Measurements from ENCODE around the gene PACRG.

The PACRG gene

GRCh38 chr6:163255265-163255664 is 527.5 kb downstream of the PACRG start:
- DNase-seq: no peak

GRCh38 chr6:163259689-163260088 is 531.9 kb downstream of the PACRG start:
- no peak for DNase-seq

GRCh38 chr6:163260111-163260895 is 532.5 kb downstream of the PACRG start:
- no peak for DNase-seq

DNA sequence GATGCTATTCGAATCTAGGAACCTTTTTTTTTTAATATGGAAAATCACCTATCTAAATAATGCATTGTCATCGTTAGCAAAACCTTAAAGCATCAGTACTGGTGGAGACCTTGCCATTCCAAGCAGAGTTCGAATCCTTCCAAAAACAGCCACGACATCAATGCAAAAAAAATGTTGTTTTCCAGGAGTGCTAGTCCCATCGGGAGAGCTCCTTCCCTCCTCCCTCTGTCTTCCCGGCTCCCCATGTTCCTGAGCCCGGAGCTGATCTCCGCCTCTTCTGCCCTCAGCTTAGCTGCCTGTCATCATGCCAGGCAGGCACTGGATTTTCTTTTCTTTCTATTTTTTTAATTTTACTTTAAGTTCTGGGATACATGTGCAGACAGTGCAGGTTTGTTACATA is 533.1 kb downstream of the PACRG start:
- DNase-seq: no peak

DNA sequence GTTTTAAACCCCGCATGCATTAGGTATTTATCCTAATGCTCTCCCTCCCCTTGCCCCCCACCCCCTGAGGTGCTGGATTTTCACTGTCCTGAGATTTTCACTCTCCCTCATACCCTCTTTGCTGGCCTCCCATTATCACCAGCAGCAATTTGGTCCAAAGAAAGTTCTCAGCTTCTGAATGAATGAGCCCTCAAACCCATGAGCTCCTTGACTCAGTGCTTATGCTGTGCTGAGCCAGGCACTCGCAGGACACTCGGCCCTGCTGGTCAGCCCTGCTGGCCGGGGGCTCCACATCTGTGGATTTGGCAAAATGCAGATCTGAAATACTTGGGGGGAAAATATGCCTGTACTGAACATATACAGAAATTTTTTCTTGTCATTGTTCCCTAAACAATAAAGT is 533.6 kb downstream of the PACRG start:
- DNase-seq: no peak

DNA sequence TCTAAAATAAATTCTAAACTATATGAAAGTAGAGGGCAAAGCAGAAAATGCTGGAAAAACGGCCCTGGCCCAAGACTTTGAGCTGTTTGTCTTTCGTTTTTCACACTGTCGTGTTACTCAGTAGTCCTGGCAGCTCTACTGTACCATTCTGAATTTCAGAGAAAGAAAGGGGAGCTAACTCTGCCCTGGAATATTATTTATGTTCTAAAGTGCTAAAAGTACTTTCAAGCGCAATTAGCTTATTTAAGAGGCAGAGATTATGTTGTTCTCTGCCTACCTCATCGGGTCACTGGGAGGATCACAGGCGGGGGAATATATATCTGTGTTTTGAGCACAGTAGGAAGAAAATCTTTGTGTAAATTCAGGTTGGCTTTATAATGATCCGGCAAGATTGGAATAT is 534.3 kb downstream of the PACRG start:
- DNase-seq: no peak

DNA sequence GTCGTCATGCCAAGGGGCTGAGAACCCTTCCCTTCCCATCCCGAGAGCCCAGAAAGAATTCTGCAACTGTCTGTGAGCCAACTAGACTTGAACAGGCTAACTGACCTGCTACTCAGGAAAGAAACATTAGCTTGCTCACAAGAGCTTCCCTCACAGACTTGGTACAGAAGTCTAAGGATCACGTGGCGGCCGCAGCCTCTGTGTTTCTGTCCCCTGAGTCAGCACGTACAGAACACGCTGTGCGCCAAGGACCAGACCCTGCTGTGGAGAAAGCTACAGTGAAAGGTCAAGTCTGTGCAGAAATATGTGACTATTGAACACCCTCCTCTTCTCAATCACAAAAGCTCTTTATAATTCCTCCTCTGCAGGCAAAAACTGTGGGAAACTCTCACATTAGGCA is 535.4 kb downstream of the PACRG start:
- no peak for DNase-seq

- no peak for DNase-seq
Observed at GRCh38 chr6:163263998-163264661, 536.4 kb downstream of the PACRG start.

DNA sequence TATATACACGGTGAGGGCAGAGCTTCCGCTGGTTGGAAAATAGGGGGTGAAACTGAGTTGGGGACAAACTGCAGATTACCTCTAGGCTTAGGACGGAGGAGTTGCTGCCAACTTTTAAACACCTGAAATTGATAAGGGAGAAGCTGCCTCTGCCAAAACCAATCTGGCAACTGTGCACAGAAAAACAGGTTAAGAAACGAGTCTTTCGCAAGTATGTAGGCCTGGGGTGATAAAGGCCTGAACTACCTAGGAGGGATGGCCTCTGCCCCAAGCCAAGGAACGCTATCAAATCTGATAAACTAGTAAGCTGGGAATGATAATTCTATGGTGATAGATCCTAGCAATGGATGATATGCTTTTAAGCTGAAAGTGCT is 536.9 kb downstream of the PACRG start:
- no peak for DNase-seq

DNA sequence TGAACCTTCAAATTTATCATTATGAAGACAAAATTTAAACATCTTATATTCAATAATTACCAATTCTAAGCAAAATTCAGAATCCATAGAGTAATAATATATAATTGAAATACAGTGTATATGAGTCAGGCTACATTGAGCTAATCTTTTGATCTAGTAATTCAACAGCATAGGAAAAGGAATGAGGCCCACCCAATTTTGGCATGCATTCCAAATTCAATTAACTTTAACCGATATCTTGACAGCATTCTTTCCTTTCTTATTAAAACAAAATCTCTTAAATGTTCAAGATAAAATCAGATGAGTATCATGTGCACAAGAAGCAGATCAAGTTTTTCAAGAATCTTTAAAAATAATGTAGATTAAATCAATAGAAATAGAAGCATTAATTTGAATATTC is 553.9 kb downstream of the PACRG start:
- no peak for DNase-seq

GRCh38 chr6:163282672-163283071 is 554.9 kb downstream of the PACRG start:
- DNase-seq: no peak

DNA sequence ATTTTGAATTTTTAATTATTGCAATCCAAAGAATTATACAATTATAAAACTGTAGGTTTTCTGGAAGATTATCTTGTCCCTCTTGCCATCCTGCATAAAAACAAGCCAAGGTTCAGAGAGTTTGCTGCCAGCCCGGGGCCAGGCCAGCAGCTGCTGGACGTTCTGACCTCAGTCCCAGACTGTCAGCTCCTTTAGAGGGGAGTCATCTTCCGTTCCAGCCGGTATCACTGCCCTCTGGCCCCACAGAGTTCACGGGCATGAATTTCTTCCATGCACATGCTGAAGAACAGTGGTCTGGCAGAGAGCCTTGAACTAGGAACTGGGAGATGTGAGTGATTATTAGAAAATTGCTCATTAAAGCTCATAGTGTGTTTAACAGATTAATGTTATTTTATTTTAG is 556.4 kb downstream of the PACRG start:
- DNase-seq: no peak

GRCh38 chr6:163285691-163286090 is 557.9 kb downstream of the PACRG start:
- DNase-seq: no peak

- no peak for DNase-seq
Observed at GRCh38 chr6:163287626-163288025, 559.9 kb downstream of the PACRG start.

DNA sequence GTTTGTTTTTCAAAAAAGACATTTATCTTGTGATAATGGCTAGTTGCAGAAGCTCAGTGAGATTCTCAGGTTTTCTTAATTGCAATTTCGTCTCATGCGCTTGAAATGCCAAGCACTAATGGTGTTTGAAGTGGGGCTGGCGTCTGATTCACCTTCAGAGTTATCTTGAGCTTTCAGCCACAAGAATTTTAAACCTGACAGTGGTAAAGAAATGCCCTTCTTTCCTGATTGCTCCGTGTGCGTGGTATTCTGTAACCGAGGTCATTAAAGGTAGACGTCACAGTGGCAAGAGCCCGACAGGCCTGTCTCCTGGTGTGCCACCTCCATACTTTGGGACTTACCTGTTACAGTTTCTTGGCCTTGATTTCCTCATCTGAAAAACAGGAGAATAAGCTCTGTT is 560.3 kb downstream of the PACRG start:
- no peak for DNase-seq

GRCh38 chr6:163288915-163289314 is 561.1 kb downstream of the PACRG start:
- DNase-seq: no peak

- no peak for DNase-seq
Observed at GRCh38 chr6:163289447-163289846, 561.7 kb downstream of the PACRG start.

DNA sequence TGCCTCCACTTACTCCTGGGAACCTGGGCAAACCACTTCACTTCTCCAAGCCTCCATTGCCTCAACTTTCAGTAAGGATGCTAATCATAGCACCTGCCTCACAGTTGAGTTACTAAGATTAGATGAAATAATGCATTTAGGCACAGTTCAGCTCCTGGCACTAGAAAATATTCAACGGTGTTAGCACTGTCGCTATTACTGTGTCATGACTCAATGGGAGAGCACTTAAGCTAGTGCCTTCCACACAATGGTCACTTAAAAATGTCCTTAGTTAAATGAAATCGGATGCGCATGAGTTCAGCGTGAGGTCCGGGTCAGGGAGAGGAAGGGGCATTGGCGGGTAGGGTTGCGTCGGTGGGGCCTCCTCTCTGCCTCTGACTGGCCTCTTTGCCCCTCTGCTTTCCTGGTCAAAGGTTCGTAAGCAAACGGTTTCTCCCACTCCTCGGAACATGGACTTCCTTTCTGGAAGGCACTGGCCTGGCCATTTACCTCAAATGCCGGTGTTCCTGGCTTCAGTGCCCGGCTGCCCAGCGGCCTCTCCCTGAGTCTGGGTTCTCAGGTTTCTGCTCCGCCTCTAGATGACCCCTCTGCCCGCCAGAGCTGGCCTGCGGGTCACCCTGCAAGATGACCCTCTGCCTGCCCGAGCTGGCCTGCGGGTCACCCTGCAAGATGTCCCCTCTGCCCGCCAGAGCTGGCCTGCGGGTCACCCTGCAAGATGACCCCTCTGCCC is 562.9 kb downstream of the PACRG start:
- DNase-seq: no peak

GRCh38 chr6:163291622-163292021 is 563.8 kb downstream of the PACRG start:
- no peak for DNase-seq

DNA sequence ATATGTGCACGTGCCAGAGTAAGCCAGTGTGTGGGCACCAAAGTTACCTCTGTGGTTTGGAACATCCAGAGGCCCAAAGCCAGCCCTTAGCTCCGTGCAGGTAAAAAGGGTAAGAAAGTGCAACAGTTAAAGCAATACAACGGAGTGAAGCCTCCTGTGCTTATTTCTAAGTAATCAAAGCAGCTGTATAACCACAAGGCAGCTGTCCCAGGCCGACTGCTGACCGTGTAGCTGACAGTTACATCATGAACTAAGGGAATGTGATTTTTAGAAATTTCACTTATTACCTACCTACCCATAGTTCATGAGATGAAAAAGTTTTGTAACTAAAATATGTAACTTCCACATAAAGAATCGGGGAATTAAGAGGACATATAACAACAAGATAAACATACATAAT is 565.5 kb downstream of the PACRG start:
- no peak for DNase-seq

GRCh38 chr6:163294734-163295133 is 567.0 kb downstream of the PACRG start:
- DNase-seq: no peak

DNA sequence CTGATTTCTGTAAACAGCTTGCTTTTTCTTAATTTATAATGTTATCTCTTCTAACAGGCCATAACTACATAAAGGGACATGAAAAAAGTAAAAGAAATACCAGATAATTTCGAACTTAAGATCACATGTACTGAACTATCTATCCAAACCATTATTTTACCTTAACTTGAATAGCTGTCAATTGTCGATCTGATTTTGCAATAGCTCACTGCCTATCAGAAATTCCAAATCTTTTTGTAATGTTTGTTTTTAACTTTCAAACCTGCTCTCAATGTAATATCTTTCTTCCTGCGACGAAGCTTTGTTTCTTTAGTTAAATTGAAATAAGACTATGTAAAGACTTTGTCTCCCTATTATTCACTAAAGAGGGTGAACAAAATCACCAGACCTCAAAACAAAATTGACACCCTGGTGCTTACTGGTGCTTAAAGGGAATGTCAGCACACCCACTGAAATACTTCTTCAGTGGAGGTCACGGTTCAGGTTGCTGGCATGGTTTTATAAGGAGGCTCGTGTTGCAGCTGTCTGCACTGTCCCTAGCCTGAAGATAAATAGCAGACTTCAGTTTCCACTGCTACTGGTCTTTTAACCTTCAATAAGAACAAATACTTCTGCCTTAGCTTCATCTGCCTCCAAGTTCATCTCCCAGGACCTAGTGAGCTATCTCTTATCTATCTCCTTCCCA is 569.2 kb downstream of the PACRG start:
- DNase-seq: no peak

DNA sequence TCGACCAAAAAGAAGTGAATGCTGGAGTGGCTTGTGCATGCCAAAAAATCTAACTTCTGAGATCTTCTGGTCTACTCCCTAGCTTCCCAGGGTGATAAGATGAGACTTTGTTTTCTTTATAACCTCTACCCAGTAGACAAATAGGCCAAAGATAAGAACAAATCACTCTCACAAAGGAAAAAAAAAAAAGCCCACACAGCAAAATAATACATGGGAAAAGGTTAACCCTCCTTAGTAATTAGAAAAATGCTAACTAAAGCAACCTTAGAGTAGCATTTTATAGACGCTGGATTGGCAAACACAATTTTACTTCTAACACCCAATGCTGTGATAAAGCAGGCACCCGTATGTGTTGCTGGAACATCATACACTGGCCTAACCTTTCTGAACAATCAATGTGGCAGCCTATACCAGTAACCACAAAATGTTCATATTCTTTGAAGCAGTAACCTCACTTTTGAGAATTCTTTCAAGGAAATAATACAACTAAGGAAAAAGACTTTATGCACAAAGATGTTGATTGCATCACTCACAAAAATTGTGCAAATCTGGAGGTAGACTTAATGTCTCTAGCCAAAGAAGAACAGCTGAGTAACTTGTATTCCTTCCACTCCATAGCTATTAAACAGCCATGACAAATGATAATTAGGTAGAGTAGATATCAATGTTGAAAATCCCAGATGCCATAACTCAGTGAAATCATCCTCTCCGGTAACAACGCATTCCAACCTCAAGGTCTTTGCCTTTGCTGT is 570.5 kb downstream of the PACRG start:
- no peak for DNase-seq

All from NCI-H2227 treated with DMSO at 0.1 percent for 48 hours (cell line).